ENCODE data around the gene SLC43A1.

Gene SLC43A1

DNA sequence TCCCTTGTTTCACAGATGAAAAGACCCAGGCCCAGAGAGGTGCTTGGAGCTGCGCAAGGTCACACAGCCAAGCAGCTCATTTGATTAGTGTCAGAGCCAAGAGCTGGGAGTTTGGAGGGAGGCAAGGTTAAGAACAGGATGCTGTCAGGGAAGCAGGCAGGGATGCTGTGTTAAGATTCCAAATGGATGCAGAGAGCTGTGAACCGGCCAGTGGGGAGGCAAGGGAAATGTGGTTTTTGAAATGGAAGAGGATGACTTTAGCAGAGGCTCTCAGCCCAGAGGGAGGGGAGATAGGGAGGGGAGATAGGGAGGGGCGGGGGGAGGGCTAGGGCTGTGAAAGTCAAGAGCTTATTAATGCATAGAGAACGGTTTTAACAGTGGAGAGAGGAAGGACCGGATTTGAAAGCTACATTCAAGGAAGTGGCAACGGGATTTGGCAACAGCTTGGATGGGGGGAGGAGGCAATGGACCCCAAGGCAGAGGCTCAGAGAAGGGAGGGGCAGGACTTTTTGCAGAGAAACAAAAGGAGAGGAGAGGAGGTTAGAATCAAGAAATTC is 42.1 kb downstream of the SLC43A1 start:
- TF ChIP-seq CTCF (conservative IDR thresholded peaks at IDR 0.05), result no peak
- no peak for TF ChIP-seq ZFX (IDR thresholded peaks at IDR 0.05)
- H3K27ac ChIP-seq, result no peak overlapping the region

GRCh38 chr11:57471496-57471895 is 44.0 kb downstream of the SLC43A1 start:
- H3K27ac ChIP-seq, result no peak overlapping the region
- no peak for TF ChIP-seq ZFX (IDR thresholded peaks at IDR 0.05)
- TF ChIP-seq CTCF (conservative IDR thresholded peaks at IDR 0.05), result no peak

DNA sequence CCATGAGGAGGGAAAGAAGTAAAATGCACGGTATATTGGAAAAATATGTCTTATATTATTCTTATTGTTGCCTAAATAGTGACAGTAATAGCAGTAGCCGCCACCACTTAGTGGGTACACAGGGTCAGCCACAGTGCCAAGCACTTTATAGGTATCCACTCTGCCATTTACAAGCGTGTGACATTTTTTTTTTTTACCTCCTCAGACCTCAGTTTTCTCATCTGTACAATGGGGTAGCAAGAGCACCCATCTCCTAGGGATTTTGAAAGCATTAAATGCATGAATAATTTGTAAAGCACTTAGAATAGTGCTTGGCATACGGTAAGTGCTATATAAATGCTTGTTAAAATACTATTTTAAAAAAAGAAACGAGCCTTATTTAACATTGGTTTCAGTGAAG is 46.2 kb downstream of the SLC43A1 start:
- no peak for TF ChIP-seq ZFX (IDR thresholded peaks at IDR 0.05)
- no peak for TF ChIP-seq CTCF (conservative IDR thresholded peaks at IDR 0.05)
- no peak overlapping the region for H3K27ac ChIP-seq

GRCh38 chr11:57468276-57468675 is 47.2 kb downstream of the SLC43A1 start:
- TF ChIP-seq CTCF (conservative IDR thresholded peaks at IDR 0.05) (no peak), ZFX (IDR thresholded peaks at IDR 0.05) (no peak)
- H3K27ac ChIP-seq, result no peak overlapping the region

DNA sequence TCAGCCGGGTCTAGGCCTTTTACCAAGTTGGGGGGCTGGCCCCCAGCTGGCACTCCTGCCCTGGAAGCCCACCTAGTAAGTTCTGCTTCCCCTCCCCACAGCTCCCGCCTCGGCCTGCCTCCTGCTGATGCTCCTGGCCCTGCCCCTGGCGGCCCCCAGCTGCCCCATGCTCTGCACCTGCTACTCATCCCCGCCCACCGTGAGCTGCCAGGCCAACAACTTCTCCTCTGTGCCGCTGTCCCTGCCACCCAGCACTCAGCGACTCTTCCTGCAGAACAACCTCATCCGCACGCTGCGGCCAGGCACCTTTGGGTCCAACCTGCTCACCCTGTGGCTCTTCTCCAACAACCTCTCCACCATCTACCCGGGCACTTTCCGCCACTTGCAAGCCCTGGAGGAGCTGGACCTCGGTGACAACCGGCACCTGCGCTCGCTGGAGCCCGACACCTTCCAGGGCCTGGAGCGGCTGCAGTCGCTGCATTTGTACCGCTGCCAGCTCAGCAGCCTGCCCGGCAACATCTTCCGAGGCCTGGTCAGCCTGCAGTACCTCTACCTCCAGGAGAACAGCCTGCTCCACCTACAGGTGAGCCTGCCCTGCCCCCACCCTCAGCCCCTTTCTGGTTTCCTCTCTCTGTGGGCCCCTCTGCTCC is 47.9 kb downstream of the SLC43A1 start:
- no peak overlapping the region for H3K27ac ChIP-seq
- no peak for TF ChIP-seq ZFX (IDR thresholded peaks at IDR 0.05)
- no peak for TF ChIP-seq CTCF (conservative IDR thresholded peaks at IDR 0.05)

DNA sequence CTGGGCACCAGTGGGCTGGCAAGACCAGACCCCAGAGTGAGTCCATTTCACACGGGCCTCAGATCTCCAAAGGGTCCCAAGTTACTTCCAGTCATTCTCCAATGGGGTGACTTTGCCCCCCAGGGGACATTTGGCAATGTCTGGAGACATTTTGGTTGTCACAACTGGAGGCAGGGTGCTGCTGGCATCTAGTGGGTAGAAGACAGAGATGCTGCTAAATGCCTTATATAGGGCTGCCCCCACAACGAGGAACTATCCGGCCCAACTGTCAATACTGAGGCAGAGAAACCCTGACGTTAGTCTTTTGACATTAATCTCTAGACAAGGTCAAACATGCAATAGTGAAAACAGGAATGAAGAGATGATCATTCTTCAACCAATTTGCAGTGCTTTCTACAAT is 48.8 kb downstream of the SLC43A1 start:
- H3K27ac ChIP-seq, result no peak overlapping the region
- TF ChIP-seq CTCF (conservative IDR thresholded peaks at IDR 0.05) (no peak), ZFX (IDR thresholded peaks at IDR 0.05) (no peak)

- TF ChIP-seq CTCF (conservative IDR thresholded peaks at IDR 0.05), result no peak
- TF ChIP-seq ZFX (IDR thresholded peaks at IDR 0.05), result no peak
- H3K27ac ChIP-seq, result no peak overlapping the region
Measured at GRCh38 chr11:57464539-57465181, 50.8 kb downstream of the SLC43A1 start.

All from C4-2B (cell line).